SH-SY5Y (cell line): ENCODE measurements around the gene COA3.

Experiments
- GATA2 ChIP-seq: IDR thresholded peaks from 2 replicates; pipeline ENCODE4 v1.6.1; 2011; ENCODE audit warnings: mild to moderate bottlenecking, low read depth, low read length
- GATA3 ChIP-seq: IDR thresholded peaks from 2 replicates; pipeline ENCODE4 v1.6.1; 2011; ENCODE audit warnings: low read depth, mild to moderate bottlenecking, low read length, moderate library complexity

The COA3 gene

DNA sequence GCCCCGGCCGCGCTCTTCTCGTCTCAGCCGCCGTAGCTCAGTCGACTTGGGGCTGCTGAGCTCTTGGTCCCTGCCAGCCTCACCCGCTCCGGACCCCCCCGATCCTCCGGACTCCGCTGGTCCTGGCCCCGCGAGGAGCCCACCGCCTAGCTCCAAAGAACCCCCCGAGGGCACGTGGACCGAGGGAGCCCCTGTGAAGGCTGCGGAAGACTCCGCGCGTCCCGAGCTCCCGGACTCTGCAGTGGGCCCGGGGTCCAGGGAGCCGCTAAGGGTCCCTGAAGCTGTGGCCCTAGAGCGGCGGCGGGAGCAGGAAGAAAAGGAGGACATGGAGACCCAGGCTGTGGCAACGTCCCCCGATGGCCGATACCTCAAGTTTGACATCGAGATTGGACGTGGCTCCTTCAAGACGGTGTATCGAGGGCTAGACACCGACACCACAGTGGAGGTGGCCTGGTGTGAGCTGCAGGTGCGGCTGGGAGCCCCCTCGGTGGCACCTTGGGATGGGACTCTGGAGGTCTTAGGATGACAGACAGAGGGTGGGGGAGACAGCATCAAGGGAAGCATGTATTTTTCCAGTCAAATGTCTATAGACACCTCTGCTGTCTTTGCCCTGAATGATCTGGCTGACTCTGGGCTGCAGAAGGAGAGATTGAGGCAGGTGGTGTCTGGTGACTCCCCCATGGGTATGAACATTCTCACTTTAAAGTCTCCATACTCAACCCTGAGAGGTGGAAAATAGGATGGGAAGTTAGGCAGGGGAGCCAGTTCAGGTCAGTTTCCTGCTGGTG lies 17.5 kb downstream of the COA3 start:
- TF ChIP-seq GATA3 (no peak), GATA2 (no peak)

DNA sequence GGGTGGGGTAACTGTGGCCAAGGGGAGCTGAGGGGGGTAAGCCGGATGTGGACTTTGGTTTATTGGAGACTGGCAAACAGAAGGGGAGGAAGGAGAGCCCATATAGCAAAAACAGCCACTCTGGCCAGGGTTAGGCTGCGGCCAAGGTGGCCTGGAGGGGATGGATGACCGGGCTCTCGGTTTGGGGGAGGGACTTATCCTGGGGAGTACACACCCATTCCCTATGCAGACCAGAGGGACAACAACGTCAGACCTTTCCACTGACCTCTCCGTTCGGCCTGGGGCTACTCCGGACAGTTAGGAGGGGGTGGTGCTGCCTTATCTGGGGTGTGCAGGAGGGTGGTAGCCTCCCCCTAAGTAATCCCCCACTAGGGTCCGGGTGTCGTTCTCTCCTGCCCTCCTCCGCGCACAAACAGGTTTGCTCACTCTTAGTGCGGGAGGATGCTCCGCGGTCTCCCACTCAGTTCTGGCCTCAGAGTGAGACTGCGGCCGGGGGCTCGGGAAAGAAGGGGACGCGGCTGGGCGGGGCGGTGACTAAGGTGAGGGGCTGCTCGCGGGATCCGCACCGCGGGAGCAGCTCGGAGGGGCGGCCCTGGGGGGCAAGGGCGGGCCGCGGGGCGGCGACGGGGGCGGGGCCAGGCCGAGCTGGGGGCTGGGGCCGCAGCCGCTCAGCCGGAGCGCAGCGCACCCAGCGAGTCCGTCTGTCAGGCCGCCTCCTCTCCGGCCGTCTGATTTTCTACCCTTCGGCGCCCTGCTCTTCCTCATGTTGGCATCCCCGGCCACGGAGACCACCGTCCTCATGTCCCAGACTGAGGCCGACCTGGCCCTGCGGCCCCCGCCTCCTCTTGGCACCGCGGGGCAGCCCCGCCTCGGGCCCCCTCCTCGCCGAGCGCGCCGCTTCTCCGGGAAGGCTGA lies 18.3 kb downstream of the COA3 start, which contains the start of gene WNK4:
TSS of gene WNK4 (plus strand) at position 675 of the 915 bp plus-strand sequence. CDS start at position 764, 89 bp downstream.
- TF ChIP-seq GATA3 (no peak), GATA2 (no peak)

DNA sequence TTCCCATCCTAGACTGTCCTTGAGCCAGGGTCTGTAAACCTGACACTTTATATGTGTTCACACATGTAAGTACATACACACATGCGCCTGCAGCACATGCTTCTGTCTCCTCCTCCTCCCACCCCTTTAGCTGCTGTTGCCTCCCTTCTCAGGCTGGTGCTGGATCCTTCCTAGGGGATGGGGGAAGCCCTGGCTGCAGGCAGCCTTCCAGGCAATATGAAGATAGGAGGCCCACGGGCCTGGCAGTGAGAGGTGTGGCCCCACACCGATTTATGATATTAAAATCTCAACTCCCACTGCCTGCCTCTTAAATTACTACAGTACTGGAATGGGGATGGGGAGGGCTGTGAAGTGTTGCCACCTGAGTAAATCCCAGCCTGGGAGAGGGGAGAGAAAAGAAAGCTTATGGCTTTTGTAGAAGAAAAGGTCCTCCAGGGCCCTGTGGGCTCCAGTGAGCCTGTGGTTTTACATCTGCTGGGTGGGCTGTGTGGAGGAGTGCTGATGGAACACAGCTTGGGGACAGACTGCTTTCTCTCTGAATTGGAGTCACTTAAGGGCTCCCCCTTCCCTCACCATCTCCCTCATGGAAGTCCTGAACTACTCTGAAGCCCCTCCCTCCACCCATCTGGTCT lies 19.1 kb downstream of the COA3 start:
- TF ChIP-seq GATA3, result no peak
- TF ChIP-seq GATA2, result no peak

DNA sequence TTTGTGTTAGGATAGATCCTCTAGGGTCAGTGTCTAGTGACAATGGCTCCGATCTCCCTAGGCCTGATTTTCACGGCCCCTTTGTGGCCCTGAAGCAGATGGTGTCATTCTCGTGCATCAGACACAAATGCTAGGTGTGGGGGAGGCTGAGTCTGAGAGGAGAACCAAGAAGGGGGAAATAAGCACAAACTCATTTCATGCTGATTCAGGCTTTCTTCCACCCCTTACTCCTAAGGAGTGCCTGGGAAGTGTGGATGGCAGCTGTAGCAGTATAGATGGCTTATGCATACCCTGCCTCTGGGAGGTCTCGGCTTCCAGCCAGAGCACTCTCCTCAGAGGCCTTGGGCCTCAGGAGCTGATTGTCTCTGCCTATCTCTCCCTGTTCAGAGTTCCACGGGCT lies 19.9 kb downstream of the COA3 start:
- no peak for TF ChIP-seq GATA3

DNA sequence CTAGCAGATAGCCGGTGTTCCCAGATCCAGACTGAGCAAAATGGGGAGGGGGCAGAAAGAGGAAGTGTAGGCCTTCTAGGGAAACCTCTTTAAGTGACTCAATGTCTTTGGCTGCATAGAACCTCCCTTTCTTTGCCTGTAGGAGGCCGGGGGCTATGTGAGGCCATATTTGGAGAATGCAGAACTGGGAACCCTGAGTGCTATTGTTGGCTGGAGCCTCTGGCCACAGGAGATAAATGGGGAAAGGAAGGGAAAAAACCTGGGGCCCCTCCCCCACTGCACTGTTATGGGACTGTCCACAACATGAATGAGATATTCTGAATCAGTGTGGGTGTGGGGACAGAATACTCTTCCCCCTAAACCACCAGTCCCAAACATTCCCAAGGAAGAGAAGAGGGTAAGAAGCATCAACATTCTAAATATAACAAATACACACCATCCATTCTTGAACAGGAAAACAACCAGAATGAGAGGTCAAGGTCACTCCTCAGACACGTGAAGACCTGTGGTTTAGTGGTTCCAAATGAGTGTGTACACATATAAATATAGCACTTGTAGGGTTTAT lies 22.9 kb downstream of the COA3 start:
- TF ChIP-seq GATA3 (no peak), GATA2 (no peak)

DNA sequence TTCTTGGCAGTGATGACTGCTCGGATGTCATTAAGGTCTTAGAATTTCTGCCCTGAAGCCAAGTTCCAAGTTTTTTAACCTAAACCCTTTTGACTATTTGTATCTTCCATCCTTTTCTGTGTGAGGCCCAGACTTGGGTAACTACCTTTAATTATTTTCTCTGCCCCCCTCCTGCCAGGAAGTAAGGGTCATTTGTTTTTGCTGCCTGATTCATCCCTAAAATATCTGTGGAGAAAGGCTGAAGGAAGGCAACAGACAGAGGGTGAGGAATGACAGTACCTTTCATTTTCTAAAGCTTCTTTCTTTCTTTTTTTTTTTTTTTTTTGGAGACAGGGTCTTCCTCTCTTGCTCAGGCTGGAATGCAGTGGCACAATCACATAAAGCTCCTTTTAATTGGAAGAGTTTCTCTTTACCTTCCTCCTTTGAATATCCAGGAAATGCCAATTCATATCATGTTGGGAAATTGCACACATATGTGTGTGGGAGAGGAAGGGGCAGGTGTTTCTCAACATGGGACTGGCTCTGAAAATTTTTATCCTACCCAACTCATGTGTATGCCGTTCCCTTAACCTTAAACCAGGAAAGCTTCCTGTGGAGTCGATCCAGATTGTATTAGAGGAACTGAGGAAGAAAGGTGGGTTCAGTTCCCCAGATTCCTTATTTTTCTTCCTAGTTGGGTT lies 24.3 kb downstream of the COA3 start:
- no peak for TF ChIP-seq GATA2
- no peak for TF ChIP-seq GATA3

DNA sequence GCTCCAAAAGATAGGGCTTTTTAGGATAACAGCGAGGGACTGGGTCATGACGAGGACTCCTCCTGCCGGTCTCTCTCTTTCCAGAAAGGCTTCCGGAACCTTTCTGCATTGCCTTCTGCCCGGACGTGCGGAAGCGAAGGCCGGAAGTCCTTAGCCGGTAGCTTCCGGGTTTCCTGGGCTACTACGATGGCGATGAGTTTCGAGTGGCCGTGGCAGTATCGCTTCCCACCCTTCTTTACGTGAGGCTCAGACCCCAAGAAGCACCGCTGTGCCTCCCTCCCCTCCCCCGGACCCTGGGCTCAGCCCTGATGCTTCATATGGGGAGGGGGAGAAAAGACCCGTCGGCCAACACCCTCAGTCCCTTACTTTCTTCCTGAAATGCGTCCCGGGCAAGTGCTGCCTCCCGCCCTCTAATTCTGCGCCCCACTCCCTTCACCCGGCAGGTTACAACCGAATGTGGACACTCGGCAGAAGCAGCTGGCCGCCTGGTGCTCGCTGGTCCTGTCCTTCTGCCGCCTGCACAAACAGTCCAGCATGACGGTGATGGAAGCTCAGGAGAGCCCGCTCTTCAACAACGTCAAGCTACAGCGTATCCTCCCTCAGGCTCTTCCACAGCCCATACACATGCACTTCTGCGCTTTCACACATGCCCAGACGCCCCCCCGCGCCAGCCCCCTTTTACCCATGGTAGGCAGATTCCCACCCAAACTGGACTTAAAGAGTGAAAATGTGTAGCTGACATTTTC lies 25.0 kb downstream of the COA3 start, which contains the start of gene VPS25:
TSS of gene VPS25 (plus strand) at position 160 of the 746 bp plus-strand sequence. CDS start at position 187, 27 bp downstream.
- TF ChIP-seq GATA3 (no peak), GATA2 (no peak)

DNA sequence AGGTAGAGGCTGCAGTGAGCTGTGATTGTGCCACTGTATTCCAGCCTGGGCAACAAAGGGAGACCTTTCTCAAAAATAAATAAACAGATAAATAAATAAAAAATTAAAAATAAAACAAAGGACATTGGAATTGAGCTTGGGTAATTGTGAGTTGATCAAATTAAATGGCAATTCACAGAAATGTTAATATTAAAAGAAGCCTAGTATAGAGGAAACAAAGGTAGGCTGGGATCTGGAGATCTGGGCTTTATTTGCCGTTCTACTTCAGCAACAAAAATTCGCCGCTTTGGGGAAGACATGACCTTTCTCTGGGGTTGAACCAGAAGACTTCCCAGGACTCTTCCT lies 25.6 kb downstream of the COA3 start:
- TF ChIP-seq GATA3 (no peak), GATA2 (no peak)

DNA sequence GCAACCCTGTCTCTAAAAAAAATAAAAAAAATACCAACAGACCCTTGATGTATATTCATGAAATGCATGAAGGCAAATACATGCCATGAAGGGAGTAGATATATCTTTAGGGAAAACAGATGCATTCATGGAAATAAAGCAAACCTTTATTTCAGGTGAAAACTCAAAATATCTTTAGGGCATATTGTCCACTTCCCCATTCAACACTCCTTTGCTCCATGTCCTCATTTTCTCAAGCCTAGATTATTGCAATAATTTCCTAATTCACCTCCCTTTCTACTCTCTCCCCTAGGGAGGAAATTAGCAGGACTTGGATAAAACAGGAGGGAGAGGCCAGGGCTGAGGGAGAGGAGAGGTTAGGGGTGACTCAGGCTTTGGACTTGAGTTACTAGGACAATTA lies 31.0 kb downstream of the COA3 start:
- TF ChIP-seq GATA2 (no peak), GATA3 (no peak)

DNA sequence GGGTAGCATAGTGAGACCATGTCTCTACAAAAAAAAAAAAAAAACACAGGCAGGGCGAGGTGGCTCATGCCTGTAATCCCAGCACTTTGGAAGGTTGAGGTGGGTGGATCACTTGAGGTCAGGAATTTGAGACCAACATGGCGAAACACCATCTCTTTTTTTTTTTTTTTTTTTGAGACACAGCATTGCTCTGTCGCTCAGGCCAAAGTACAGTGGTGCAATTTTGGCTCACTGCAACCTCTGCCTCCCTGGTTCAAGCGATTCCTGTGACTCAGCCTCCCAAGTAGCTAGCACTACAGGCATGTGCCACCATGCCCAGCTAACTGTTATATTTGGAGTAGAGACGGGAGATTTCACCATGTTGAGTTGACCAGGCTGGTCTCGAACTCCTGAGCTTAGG lies 32.4 kb downstream of the COA3 start:
- TF ChIP-seq GATA2 (no peak), GATA3 (no peak)

DNA sequence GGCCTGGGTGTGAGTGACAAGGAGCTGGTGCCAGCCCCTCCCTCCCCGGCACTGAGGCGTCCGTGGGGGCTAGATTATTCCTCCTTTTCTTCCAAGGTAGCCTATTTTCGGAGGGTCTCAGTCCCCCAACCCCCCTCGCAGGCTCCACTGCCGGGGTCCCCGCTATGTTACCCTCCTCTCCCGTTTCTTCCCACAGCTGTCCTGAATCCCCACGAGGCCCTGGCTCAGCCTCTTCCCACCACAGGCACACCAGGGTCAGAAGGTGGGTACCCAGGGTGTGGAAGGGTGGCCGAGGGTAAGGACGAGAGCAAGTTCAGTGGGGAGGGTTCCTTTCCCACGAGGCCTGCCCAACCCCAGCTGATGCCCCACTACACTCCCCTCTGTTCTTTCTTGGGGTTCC lies 36.9 kb downstream of the COA3 start:
- TF ChIP-seq GATA2 (no peak), GATA3 (no peak)

DNA sequence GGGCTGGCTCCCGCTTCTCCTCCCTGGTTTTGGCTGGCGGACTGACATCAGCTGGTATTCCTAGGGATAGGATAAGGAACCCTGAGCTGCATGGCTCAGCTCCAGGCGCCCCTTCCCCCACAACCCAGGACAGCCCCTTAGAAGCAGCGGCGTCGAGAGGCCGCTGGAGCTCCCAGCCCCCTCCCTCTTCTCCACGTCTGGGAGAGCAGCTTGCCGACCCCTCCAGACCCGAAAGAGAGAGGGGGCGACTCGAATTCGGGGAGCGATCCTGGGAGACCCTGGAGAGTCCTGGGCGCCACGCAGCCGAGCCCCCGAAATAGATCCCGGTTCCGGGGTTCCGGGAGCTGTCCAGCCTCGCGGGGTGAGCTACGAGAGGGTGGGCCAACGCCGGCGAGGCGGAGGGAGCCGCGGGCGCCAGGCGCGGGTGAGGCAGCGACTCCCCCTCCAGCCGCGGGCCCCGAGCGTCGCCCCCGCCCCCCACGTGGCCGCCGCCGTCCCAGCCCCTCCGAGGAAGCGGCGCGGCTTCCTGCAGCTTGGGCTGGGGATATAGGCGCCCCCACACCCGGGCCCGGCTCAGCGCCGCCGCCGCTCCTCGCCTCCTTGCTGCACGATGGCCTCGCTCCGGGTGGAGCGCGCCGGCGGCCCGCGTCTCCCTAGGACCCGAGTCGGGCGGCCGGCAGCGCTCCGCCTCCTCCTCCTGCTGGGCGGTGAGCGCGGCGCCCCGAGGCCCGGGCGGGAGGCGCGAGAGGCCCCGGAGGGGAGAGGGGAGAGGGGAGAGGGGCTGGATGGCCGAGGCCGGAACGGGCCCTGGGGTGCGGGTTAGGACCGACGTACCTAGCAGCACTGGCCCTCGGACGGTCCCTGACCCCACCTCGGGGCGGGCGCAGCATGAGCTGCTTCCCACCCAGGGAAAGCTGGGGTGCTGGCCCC lies 37.6 kb downstream of the COA3 start, which contains the start of gene RAMP2:
TSS of gene RAMP2 (plus strand) at position 576 of the 930 bp plus-strand sequence. CDS start at position 611, 35 bp downstream.
- no peak for TF ChIP-seq GATA2
- TF ChIP-seq GATA3, result no peak
